NCI-H2107 treated with DMSO at 0.1 percent for 48 hours (cell line): ENCODE data around the gene ZNF746.

Experiments
- DNase-seq: peaks from one replicate; lab custom pipeline; 2025; ENCODE audit not compliant: unreplicated experiment; lab: John Stamatoyannopoulos, UW

Gene ZNF746

DNA sequence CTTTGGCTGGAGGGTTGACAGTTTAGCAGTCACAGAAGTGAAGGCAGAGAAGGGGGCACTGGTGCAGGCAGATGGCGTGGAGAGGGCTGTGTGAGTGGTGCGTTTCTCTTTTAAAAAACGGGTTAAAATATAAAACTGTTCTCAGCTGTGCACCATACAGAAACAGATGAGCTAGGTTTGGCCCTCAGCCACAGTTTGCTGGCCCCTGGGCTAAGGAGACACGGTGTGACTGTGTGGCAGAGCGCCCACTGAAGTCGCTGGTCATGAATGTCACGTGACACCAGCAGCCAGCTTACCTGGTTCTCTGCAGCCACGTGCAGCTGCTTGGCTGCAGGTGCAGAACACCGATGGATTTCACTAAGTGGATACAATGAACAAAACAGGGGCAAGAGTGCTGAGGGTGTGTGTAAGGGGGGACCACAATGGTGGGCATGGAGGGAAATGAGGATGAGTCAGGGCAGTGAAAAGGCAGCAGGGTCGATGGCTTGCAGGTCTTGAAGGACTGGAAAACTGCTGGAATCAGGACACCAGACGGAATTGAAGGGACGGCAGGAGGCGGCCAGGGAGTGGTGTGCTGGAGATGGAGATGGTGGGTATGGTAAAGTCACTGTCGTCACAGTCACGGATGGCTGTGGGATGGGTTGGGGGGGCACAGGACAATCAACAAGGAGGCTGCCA lies 7.4 kb downstream of the ZNF746 start:
- peak; percentile 19 for DNase-seq

DNA sequence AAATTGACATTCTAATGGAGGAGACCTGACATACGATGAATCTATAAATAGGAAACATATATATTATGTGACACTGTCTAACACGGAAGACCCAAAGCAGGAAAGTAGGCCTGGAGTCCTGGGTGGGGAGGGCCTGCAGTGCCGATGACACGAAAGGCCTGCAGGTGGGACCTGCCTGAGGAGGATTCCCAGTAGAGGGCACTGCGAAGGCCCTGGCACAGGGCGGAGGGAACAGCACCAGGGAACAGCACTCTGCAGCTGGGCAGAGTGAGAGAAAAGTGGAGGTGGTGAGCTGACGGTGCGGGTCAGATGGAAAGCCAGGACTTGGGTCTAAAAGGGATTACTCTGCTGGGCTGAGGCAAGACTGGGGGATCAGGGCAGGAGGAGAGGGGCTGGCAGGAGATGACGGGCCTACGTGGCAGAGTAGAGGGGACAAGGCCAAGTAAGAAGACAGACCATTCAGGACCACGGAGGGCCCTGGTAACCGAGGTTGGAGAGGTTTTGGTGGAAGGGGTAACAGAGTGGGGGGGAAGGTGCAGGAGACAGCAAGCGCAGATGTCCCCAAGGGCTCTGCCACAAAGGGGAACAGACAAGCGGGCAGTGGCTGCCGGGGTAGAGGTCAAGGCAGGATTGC lies 8.1 kb downstream of the ZNF746 start:
- DNase-seq = no peak

DNA sequence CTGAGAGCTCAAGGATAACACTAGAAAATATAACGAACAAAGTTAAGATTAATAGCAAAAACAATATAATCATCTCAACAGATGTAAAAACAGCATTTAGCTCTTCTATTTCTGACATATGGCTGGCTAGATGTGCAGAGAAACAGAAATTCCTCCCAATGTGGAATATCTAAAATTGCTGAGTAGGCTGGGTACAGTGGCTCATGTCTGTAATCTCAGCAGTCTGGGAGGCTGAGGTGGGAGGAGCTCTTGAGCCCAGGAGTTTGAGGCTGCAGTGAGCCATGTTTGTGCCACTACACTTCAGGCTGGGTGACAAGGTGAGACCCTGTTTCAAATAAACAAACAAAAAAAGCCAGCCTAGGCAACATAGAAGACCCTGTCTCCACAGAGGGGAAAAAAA lies 18.0 kb downstream of the ZNF746 start:
- no peak for DNase-seq

DNA sequence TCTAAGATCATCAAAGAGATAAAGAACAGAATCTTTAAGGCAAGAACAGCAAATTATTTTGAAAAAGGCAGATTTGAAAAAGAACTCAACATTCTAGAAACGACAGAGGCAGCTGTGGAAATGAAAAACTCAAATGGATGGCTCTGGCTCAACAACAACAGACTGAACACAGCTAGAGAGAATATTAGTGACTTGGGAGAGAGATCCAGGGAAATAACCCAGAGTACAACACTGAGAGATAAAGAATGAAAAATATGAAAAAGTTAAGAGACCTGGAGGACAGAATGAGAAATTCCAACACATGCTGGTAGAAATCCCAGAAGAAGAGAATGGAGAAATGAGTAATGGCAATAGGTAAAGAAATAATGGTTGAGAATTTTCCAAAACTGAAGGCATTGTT lies 18.9 kb downstream of the ZNF746 start:
- no peak for DNase-seq

DNA sequence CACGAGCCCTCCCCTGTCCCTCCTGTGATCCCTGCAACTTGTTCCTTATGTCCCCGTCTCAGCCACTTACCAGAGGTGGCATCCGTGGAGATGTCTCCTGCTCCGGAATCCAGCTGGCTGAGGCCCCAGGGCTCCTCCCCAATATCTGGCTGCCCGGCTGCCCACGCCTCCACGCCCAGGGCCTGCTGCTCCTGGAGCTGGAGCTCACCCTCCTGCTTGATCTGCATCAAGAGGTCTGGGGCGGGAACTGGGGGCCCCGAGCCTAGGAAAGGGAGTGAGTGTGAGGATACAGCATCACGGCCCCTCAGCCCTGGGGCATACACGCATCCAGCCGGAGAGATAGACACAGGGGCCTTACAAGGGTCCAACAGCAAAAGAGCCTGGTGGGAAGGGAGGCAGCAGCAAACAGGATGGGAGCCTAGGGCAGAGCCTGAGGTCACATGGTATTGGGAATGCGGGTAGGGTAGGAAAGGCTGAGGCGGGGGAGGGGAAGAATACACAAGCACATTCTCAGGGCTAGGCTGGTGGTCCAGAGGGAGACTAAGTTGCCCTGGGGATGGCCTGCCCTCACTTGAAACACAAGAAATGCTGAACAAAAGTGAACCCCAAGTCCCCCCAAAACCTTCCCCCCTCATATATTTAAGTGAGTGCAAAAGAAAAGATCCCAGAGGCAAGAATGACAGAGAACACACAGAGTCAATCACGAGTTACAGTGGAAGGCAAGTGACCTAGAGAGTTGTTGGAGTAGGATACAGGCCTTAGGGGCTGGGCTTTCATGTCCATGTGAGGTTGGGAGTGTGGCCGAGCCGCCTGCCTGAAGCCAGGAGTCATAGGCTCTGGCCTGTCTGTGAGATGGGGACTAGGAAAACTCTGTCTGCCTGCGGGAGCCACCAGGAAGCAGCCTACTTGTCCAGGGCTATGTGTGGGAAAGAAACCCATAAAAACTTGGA lies 19.8 kb downstream of the ZNF746 start:
- no peak for DNase-seq

DNA sequence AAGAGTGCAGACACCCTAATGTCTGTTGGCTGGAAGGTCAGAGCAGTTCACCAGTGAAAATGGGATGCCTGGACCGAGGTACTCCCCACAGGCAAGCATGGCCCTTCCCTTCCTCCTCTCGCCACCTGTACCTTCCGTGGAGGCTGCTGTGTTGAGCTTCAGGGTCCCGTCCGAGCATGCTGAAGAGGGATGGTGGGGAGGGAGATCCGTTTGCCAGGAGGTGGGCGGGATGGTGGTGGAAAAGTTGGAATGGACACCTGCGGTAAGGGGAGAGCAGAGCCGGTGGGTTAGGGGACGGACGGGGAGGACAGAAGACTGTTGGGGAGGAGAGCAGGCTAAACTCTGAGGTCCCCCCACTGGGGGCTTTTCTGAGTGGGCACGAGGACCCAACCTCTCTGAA lies 20.8 kb downstream of the ZNF746 start:
- DNase-seq = no peak

DNA sequence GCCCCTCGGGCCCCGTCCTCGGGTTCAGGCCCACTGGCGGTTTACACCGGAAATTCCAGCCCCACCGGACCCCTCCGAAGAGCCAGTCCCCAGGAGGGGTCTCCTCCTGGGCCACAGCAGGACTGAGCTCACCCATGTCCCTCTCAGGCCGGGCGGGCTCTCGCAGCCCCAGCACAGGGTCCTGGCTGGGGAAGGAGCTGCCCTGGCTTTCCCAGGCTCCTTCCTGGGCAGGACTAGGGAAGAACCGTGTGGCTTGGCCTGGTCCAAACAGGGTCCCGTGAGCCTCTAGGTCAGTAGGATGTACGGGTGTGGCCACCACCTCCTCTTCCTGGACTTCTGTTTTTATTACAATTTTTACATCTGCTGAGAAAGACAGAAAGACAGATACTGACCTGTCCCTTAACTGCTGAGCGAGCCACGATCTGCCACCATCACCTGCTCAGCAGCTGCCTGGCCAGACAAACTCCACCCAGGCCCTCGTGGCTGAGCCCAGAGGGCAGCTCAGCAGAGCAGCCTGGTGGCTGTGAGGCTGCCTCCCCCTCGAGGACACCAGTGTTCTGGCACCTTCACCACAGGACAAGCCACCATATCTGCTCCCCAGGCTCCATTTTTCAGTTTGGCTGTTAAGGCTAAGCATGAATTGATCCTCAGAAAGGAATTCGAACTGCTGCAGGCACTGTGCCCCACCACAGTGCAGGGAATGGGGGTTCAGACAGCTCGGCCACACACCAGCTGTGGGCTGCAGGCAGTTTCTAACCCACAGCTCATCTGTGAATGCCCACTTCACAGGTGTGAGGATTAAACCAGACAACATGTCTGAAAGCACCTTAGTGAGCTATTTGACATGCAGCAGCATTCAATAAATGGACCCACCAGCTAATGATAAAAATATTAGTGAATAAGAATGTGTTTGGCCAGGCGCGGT lies 22.2 kb downstream of the ZNF746 start:
- DNase-seq = no peak

DNA sequence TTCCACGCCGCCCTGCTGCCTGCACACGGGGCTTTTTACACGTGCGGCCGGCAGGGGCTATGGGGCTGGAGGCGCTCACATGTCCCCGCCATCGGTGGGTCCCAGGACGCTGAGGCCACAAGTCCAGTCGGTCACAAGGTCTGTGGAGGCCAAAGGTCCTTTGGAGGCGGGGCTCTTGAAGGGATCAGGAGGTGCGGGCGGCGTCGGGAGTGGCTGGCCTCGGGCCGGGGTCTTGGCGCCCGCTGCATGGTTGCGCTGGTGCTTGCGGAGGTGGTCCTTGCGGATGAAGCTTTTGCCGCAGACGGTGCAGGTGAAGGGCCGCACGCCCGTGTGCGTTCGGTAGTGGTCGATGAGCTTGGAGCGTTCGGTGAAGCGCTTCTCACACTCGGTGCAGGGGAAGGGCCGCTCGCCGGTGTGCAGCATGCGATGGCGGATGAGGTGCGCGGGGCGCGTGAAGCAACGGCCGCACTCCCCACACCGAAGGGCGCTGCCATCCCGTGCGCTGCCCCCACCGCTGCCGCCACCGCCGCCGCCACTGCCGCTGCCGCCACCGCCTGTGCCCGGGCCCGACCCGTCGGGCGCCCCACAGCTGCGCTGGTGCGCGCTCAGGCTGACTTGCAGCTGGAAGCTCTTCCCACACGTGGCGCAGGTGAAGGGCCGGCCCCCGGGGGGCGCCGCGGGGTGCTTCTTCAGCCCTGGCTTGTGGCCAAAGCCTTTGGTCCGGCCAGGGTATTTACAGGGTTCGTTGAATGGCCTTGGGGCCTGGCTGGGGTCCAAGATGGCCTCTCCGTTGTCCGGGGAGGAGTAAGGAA lies 23.1 kb downstream of the ZNF746 start:
- no peak for DNase-seq

DNA sequence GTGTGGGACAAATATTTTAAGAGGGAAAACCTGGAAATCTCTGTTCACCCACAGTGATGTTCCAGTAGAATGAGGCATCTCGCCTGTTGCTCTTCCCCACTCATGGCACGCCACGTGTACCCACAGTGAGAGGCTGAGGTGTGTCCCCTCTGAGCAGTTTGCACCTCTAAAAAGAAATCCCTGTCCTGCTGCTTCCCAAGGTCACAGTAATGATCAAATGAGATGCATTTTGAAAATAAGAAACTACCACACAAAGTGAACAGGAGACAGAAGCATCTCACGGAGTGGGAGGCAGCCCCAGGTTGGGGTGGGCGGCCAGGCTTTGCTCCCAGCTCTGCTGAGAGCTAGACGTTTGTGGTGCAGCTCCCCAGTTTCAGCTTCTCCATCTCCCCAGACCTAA lies 24.4 kb downstream of the ZNF746 start:
- DNase-seq = no peak

DNA sequence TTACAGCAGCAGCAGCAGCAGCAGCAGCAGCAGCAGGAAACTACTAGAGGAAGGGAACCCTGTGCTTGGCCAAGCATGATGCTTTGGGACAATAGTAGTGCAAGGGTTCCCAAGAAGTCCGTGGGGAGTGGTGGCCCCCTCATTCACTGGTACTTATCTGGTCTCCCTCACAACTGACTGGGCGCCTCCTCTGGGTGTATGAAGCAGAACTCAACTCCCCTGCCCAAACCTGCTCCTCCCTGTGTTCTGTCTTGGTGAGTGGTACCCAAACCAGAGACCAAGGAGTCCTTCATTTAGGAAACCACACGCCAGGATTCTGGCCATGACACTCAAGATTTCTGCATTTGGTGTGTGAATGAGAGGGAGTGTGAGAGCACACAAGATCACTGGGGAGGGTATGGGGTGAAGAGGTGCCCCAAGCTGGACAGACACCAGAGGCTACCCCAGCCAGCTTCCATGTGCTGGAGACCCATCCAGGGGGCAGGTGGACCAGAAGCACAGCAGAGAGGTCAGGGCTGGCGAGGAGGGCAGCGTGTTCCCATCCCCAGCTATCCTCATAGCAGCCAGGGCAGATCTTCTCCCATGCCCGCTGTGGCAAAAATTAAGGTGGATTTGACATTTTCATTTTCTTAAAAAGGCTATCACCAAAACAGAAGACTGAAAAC lies 26.2 kb downstream of the ZNF746 start:
- DNase-seq = no peak

DNA sequence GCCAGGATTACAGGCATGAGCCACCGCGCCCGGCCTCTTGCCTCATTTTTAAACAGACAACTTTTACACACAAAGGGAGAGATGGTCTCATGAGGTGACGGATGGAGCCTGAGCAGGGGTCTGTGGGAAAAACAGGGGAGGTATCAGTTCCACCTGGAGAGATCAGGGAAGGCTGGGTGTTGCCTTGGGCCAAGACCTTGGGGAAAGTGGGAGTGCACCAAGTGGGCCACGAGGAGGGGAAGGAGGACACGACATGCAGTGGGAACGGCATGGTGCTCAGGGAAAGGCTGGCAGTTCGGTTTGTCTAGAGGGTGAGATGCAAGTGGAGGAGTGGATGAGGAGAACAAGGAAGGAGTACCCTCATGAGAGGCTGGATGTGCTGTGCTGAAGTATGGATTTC lies 27.8 kb downstream of the ZNF746 start:
- DNase-seq = no peak

DNA sequence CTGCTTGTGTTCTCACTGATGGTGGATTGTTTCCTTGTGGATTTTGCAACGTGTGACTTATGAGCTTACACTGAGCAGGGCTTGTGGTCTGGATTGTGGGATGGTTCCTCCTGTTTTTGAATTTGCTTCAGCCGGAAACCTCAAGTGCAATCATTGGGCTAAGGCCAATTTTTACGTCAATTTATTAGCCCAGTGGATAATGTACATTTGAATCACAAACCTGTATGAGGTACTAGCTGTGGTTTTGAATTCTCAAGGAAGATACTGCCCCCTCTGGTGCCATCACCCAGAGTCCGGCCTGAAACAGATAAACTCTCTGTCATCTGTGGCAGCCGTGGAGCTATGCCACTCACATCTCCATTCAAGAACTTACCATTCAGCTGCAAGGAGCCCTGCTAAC lies 29.4 kb downstream of the ZNF746 start:
- no peak for DNase-seq

DNA sequence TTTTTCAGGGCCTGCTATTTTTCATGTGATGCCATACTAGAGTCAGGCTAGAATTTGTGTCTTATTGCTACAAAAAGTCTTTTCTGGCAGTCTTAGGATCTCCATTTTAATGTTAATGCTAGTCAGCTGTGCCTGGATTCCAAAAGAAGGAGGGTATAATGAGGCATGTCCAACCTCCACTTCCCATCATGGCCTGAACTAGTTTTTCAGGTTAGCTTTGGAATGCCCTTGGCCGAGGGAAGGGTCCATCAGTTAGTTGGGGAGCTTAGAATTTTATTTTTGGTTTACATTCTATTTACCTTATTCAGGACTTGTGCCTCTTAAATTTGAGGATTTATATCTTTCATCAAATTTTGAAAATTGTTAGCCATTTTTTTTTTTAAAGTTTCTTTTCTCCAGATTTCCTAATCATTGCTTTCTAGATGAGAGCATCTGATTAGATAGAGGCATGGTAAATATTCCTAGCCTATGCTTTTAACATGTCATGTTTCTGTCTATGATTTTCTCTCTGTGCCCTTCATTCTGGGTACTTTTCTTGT lies 30.2 kb downstream of the ZNF746 start:
- DNase-seq = no peak

DNA sequence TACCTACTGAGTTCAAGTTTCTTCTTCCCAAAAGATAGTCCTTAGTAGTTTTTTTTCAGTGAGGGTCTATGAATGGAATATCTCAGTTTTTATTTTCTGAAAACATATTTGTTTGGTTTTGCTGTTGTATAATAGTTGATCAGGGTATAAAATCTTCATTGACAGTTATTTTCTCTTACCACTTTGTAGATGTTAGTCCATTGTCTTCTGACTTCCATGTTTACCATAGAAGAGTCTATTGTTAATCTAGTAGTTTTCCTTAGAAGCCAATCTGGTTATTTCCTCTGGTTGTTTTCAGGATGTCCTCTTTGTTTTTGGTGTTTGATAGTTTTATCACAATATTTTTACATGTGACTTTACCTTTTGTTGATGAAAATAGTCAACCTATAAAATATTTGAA lies 31.2 kb downstream of the ZNF746 start:
- no peak for DNase-seq

DNA sequence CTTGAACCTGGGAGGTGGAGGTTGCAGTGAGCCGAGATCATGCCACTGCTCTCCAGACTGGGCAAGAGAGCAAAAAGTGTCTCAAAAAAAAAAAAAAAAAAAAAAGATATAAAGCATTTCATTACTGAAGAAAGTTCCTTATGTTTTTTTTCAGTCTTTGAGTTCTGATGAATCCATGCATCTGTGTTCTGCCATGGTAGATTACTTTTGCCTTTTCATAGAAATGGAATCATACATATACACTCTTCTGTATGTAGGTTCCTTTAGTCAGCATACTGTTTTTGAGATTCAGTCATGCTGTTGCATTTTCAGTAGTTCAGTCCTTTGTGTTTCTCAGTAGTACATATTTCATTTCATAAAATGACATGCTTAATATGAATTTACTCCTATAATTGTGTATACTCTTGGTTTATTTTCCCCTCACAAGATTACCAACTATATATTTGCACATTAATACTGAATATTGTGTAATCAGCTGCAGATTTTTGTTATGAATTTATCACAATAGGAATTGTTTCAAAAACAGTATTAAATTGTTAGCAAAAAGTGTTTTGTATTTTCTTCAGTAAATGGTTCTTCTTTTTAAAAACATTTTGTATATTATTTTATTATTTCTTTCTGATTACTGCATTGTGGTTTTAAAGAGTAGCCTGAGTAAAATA lies 34.0 kb downstream of the ZNF746 start:
- no peak for DNase-seq

DNA sequence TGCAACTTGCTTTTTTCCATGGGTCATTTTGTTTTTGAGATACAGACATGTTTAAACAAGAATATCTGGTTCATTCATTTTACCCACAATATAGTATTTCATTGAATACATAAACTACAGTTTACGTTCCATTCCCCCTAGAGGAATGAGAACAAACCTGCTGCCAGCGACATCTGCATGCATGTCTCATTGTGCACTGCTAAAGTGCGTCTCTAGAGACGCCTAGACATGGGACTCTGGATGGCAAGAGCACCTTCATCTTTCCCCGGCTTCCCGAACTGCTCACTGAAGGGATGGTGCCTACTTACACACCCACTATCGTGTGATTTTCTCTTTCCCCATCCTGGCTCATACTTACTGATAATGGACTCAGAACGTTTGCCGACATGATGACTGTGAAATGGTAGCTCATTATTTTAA lies 35.5 kb downstream of the ZNF746 start:
- no peak for DNase-seq

DNA sequence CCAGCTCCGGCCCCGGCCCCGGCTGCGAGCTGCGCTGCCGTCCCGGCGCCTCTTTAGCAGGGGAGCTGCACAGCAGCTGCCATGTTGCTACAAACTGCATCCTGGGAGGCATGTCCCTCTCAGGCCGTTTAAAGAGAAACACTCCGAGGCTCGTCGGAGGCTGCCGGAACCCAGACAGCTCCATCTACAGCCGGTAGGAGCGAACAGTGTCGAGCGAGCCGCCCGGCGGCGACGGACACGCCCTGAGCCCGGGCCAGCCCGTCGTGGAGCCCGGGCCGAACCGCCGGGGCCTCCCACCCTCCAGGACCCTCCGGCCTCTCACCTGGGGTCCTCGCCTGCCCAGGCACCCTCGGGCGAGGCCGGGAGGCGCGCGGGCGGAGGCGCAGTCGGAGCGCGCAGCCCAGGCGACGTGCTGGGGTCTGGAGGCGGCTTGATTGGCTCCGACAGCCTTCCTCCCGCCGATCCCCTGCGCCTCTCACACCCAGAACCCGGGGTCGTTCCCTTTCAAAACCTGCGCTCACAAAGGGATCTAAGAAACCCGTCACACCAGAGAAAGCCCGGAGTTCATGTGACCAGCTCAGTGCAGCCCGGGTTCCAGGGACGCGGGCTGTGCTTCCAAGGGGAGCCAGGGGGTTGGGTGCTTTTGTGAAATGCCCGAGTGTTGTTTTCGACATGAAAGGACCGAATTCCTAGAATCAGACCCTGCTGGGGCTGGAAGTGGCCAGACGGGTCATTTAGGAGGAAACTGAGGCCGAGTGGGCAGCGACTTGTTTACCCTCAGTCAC lies 36.9 kb downstream of the ZNF746 start, which contains the start of gene ZNF777:
TSS of gene ZNF777 (minus strand) at position 570 of the 785 bp plus-strand sequence. CDS start 5,040 bp downstream, outside the sequence.
- DNase-seq = peak; percentile 56
